Heart left ventricle (tissue), 16 donors: ENCODE data around the gene POLR3B. TPM values are rescaled to one million over a fixed set of nuclear protein-coding genes. Genes with fewer than 3 reads are reported as not detected.

Experiments
- ATAC-seq, 4 donors: fragments of 200-7000 bp; cut with Tn5 transposase; one replicate each; pipeline ENCODE4 v1.9.1; 2020 to 2022; ENCODE audit warnings: moderate library complexity in 4 of 4, mild to moderate bottlenecking in 3 of 4, moderate number of reproducible peaks in 1 of 4
- DNase-seq, 5 donors: peaks; one replicate each; pipeline ENCODE4 v3.0.0-alpha.2; 2020
- H3K27ac ChIP-seq, 12 donors: fragments of 200-600 bp; sonication (generic) in 4 of 12; one replicate each; pipeline versions ENCODE4 v1.5.0 to v1.8.0; 2016 to 2022; ENCODE audit warnings: mild to moderate bottlenecking in 2 of 12
- H3K27me3 ChIP-seq, 9 donors: fragments of 200-600 bp; sonication (generic) in 2 of 9; one replicate each; pipeline versions ENCODE4 v1.5.1 to v1.8.0; 2016 to 2022; ENCODE audit warnings: mild to moderate bottlenecking in 3 of 9
- H3K36me3 ChIP-seq, 9 donors: fragments of 200-600 bp; sonication (generic) in 2 of 9; one replicate each; pipeline versions ENCODE4 v1.5.0 to v1.8.0; 2018 to 2022; ENCODE audit warnings: mild to moderate bottlenecking in 2 of 9
- H3K4me1 ChIP-seq, 12 donors: fragments of 200-600 bp; sonication (generic) in 4 of 12; one replicate each; pipeline versions ENCODE4 v1.5.0 to v1.8.0; 2016 to 2022; ENCODE audit warnings: mild to moderate bottlenecking in 3 of 12
- H3K4me3 ChIP-seq, 12 donors: fragments of 200-600 bp; sonication (generic) in 4 of 12; one replicate each; pipeline versions ENCODE4 v1.5.0 to v1.8.0; 2017 to 2022; ENCODE audit warnings: mild to moderate bottlenecking in 9 of 12, moderate library complexity in 4 of 12
- H3K9me3 ChIP-seq, 12 donors: fragments of 200-600 bp; sonication (generic) in 4 of 12; one replicate each; pipeline versions ENCODE4 v1.5.0 to v1.8.0; 2016 to 2022; ENCODE audit warnings: mild to moderate bottlenecking in 1 of 12
- POLR2A ChIP-seq, 2 donors: fragments of 450-650 bp; IDR thresholded peaks; one replicate each; pipeline ENCODE4 v1.6.1; 2017; ENCODE audit warnings: antibody characterized with exemption in 2 of 2, mild to moderate bottlenecking in 2 of 2, moderate library complexity in 2 of 2
- WGBS, 4 donors: extraction: QIAGEN DNeasy Blood & Tissue Kit in 2 of 4; methylation state at CpG; one replicate each; pipeline versions ENCODE4 v1.1.5 to v1.1.7; 2013 to 2018; 5-methylcytosine and 5-hydroxymethylcytosine counted together
- intact Hi-C, 10 donors: fragments of 100-400 bp; cut with DNase I; formaldehyde crosslinking; loops; one replicate each; pipeline versions ENCODE4 v1.11.1 to v1.14.2; 2022
- polyA plus RNA-seq, 2 donors: library from polyadenylated mRNA; stranded (reverse); fragments of 200-250 nt; gene quantifications; one replicate each; pipeline ENCODE4 v1.2.3, GENCODE V29; 2013
- total RNA-seq, 9 donors: library from RNA; depleted of rRNA in 2 of 9; stranded (reverse); fragments of >200 nt in 2 of 9; fragmentation: NEBNext Ultra II Directional in 3 of 9; extraction: Animal tissue kit (Norgen Biotek cat#: 25700) in 3 of 9; gene quantifications; one replicate each; pipeline versions ENCODE4 v1.1.0 to v1.2.4, GENCODE V29; 2016 to 2023
- TF ChIP-seq, protein P1 (sequence below), 12 donors: fragments of 200-600 bp; sonication (generic) in 4 of 12; IDR thresholded peaks; one replicate each; pipeline versions ENCODE4 v1.5.0 to v1.8.0; 2018 to 2022; ENCODE audit warnings: antibody characterized with exemption in 12 of 12, mild to moderate bottlenecking in 5 of 12
- donor health status: ischemic (EF 13 %, LVEDD 7.1; RV severe dilation, severe dysfunction).
- donor health status: healthy with polysubstance abuse.
- donor health status: DM: no; HTN: yes; CAD: no.
- donor health status: DM: no; HTN: no; CAD: no.
- donor health status: ischemic (EF 25% LVEDD 6.9; RV normal size, moderate dysfunction).
- donor health status: ischemic (EF 25% LVEDD 5.7; RV mildly dilated, moderate dysfunction).
- donor health status: healthy.
- donor health status: DM: yes; HTN: yes; CAD: no.
- donor health status: ischemic (EF 35%, LVEDD 5.7; RV mildly dilated, moderate dysfunction).
- donor health status: nonischemic (EF 11% LVEDD 7.7; RV severe dilation, severe dysfunction).
- donor health status: DM: yes; HTN: yes; CAD: no.
- donor health status: PGD.
- donor health status: ischemic (EF 29% LVEDD 5.4; RV normal size, mild dysfunction).
- donor health status: nonischemic (EF 23%, LVEDD 6.1; RV moderate dilation, normal function).

The POLR3B gene
- total and polyA plus RNA-seq, 11 donors: 2.5 to 12.3 (median 9.1) TPM

GRCh38 chr12:106511365-106511764 is 153.8 kb downstream of the POLR3B start:
- Histone ChIP-seq H3K27me3 (no peaks in the 10 kb centered on the region), H3K4me3 (no peak overlapping the region), H3K4me1 (no peaks in the 10 kb centered on the region), H3K27ac (no peak overlapping the region), H3K36me3 (peaks cover 0 to 40% (median 22%) of the 10 kb centered on the region in 9 donors), H3K9me3 (peaks cover 0 to 6% (median 0%) of the 10 kb centered on the region in 12 donors)
- TF ChIP-seq, protein P1, sequence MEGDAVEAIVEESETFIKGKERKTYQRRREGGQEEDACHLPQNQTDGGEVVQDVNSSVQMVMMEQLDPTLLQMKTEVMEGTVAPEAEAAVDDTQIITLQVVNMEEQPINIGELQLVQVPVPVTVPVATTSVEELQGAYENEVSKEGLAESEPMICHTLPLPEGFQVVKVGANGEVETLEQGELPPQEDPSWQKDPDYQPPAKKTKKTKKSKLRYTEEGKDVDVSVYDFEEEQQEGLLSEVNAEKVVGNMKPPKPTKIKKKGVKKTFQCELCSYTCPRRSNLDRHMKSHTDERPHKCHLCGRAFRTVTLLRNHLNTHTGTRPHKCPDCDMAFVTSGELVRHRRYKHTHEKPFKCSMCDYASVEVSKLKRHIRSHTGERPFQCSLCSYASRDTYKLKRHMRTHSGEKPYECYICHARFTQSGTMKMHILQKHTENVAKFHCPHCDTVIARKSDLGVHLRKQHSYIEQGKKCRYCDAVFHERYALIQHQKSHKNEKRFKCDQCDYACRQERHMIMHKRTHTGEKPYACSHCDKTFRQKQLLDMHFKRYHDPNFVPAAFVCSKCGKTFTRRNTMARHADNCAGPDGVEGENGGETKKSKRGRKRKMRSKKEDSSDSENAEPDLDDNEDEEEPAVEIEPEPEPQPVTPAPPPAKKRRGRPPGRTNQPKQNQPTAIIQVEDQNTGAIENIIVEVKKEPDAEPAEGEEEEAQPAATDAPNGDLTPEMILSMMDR (IDR thresholded peaks at IDR 0.05): no peak
- no peak for TF ChIP-seq POLR2A (IDR thresholded peaks at IDR 0.05)
- intact Hi-C loops: no loop called here
- 64 to 80% (median 70%) methylated on average over 5 of the region's 5 CpGs for WGBS, 4 donors
- DNase-seq (no peak), ATAC-seq (peak in 1 of 4 donors; percentile 54)

DNA sequence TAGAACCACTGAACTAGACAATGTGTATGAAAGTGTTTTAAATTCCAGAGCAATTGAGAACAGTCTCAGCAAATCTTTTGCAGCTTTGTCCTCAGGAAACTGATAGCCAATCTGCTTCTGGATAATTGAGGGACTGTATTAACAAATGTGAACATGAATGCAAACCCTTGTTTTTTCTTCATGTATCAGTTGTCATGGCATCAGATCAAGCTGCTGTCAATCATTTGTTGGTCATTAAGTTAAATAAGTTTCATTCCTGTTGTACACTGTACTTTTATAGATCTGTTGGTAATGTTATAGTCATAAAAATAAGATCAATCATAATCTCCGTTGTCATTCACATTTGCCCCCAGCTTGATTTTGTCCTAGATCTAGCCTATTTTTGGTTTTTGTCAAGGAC is 159.8 kb downstream of the POLR3B start:
- DNase-seq: no peak
- Histone ChIP-seq H3K4me3 (no peak overlapping the region), H3K9me3 (peaks cover 0 to 6% (median 0%) of the 10 kb centered on the region in 12 donors), H3K27me3 (no peaks in the 10 kb centered on the region), H3K27ac (no peak overlapping the region), H3K4me1 (no peaks in the 10 kb centered on the region), H3K36me3 (no peaks in the 10 kb centered on the region)
- 92 to 94% (median 93%) methylated on average over 1 of the region's 1 CpG for WGBS, 4 donors
- TF ChIP-seq POLR2A (IDR thresholded peaks at IDR 0.05): no peak
- TF ChIP-seq, protein P1 (IDR thresholded peaks at IDR 0.05): no peak
- intact Hi-C loops: no loop called here
- ATAC-seq: no peak

- Histone ChIP-seq H3K27ac (no peak overlapping the region), H3K9me3 (no peaks in the 10 kb centered on the region), H3K36me3 (no peaks in the 10 kb centered on the region), H3K4me1 (no peaks in the 10 kb centered on the region), H3K27me3 (no peaks in the 10 kb centered on the region), H3K4me3 (no peak overlapping the region)
- intact Hi-C loops: no loop called here
- DNase-seq: no peak
- no peak for TF ChIP-seq POLR2A (IDR thresholded peaks at IDR 0.05)
- TF ChIP-seq, protein P1 (IDR thresholded peaks at IDR 0.05): no peak
- ATAC-seq: no peak
- 59 to 70% (median 68%) methylated on average over 9 of the region's 9 CpGs for WGBS, 4 donors
These were observed 162.1 kb downstream of the POLR3B start for GRCh38 chr12:106519607-106520021.

DNA sequence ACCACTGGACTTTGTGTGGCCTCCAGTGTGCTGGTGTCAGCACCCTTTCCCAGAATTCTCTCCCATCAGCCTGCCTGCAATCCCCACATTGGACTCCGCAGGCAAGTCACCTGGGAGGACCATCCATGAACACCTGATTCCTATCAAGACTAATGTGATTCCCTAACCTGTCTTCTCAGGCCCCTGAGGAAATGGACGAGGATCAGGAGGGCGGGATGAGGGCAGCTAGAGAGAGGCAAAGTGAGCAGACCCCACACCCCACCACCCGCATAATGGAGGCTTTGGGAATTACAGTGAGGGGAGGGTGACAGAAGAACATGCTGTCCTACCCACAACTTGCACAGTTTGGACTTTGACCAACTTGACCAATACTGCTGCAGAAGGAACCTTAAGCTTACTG is 164.4 kb downstream of the POLR3B start:
- WGBS, 4 donors: 80 to 91% (median 90%) methylated on average over 4 of the region's 4 CpGs
- DNase-seq (no peak), ATAC-seq (no peak)

More for the DNA sequence above, 164.4 kb downstream of the POLR3B start:
- Histone ChIP-seq H3K36me3 (no peaks in the 10 kb centered on the region), H3K4me1 (no peaks in the 10 kb centered on the region), H3K27me3 (no peaks in the 10 kb centered on the region), H3K4me3 (no peak overlapping the region), H3K9me3 (no peaks in the 10 kb centered on the region), H3K27ac (no peak overlapping the region)
- intact Hi-C loops: no loop called here
- TF ChIP-seq, protein P1 (IDR thresholded peaks at IDR 0.05): no peak
- no peak for TF ChIP-seq POLR2A (IDR thresholded peaks at IDR 0.05)
